ENCODE results near the gene AHRR. TPM values are rescaled to one million over a fixed set of nuclear protein-coding genes. Genes with fewer than 3 reads are reported as not detected.
A peak's percentile ranks its signal among the peaks of the same experiment; 100 is the strongest.
"Not testable (repeated sequence)": the region's sequence is repeated elsewhere in the genome, so short reads cannot be mapped to it uniquely, and the experiment has no call there.

The AHRR gene
- total RNA-seq, 1 donor = 22.5 TPM

- H3K4me3 ChIP-seq (ENCODE audit: low read depth, low read length) = no peak overlapping the region
- no peak for TF ChIP-seq CTCF (IDR thresholded peaks at IDR 0.05; ENCODE audit: insufficient read depth, low read depth, low read length)
- no peak for DNase-seq (ENCODE audit: low read depth)
Observed at GRCh38 chr5:364497-364896, 43.0 kb downstream of the AHRR start.

GRCh38 chr5:366541-367357 lies 45.2 kb downstream of the AHRR start:
- no peak for DNase-seq (ENCODE audit: low read depth)
- TF ChIP-seq CTCF (IDR thresholded peaks at IDR 0.05; ENCODE audit: insufficient read depth, low read depth, low read length) = no peak
- no peak overlapping the region for H3K4me3 ChIP-seq (ENCODE audit: low read depth, low read length)

GRCh38 chr5:367358-368130 lies 46.0 kb downstream of the AHRR start:
- H3K4me3 ChIP-seq (ENCODE audit: low read depth, low read length) = no peak overlapping the region
- no peak for DNase-seq (ENCODE audit: low read depth)
- no peak for TF ChIP-seq CTCF (IDR thresholded peaks at IDR 0.05; ENCODE audit: insufficient read depth, low read depth, low read length)

GRCh38 chr5:368183-369084 lies 46.9 kb downstream of the AHRR start:
- no peak for TF ChIP-seq CTCF (IDR thresholded peaks at IDR 0.05; ENCODE audit: insufficient read depth, low read depth, low read length)
- DNase-seq (ENCODE audit: low read depth) = peak; percentile 55
- H3K4me3 ChIP-seq (ENCODE audit: low read depth, low read length) = no peak overlapping the region

- no peak for DNase-seq (ENCODE audit: low read depth)
- no peak overlapping the region for H3K4me3 ChIP-seq (ENCODE audit: low read depth, low read length)
- peak; percentile 1 for TF ChIP-seq CTCF (IDR thresholded peaks at IDR 0.05; ENCODE audit: insufficient read depth, low read depth, low read length)
Observed at GRCh38 chr5:369151-369868, 47.8 kb downstream of the AHRR start.

GRCh38 chr5:369869-370236 lies 48.3 kb downstream of the AHRR start:
- not testable (repeated sequence) for DNase-seq (ENCODE audit: low read depth); H3K4me3 ChIP-seq (ENCODE audit: low read depth, low read length)

All from fibroblast of villous mesenchyme (primary cell).